ENCODE data around the gene TNS2. TPM values are rescaled to one million over a fixed set of nuclear protein-coding genes. Genes with fewer than 3 reads are reported as not detected.

The TNS2 gene
- total RNA-seq, 2 donors from 2014 or later = 66.5 to 180 TPM

DNA sequence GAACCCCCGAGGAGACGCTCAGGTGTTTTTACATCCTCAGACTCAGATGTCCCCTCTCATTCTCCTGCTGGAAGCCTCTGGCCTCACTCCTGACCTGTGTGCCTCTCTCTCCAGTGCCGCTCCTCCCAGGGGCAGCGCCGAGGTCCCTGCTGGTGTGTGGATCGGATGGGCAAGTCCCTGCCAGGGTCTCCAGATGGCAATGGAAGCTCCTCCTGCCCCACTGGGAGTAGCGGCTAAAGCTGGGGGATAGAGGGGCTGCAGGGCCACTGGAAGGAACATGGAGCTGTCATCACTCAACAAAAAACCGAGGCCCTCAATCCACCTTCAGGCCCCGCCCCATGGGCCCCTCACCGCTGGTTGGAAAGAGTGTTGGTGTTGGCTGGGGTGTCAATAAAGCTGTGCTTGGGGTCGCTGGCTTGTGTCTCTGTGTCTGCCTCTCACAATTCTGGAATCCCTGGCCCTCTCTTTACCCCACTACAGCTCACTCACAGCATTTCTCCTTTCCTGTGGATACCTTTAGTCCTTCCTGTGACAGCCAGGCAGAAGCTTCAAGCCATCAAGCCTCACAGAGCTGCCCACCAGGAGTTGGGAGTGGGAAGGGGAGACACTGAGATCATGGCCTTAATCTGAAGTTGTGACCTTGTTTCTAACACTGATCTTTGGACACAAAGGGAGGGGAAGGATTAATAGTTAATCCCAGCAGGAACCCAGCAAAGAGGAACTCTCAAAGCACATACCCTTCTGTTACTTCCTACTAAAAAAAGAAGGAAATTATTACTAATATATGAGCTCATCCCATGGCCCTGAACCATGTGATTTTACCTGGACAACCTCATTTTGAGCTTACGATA lies 52.3 kb downstream of the TNS2 start:
- Histone ChIP-seq H3K27me3 (replicated peaks; ENCODE audit: insufficient read depth) (no peaks in the 10 kb centered on the region), H3K4me3 (no peak overlapping the region), H3K9me3 (no peaks in the 10 kb centered on the region), H3K36me3 (no peaks in the 10 kb centered on the region), H3K27ac (no peak overlapping the region), H3K4me1 (replicated peaks) (peaks cover 5% of the 10 kb centered on the region)
- TF ChIP-seq POLR2A (IDR thresholded peaks at IDR 0.05) (no peak), POLR2AphosphoS5 (IDR thresholded peaks at IDR 0.05) (no peak)
- TF ChIP-seq, protein P1, sequence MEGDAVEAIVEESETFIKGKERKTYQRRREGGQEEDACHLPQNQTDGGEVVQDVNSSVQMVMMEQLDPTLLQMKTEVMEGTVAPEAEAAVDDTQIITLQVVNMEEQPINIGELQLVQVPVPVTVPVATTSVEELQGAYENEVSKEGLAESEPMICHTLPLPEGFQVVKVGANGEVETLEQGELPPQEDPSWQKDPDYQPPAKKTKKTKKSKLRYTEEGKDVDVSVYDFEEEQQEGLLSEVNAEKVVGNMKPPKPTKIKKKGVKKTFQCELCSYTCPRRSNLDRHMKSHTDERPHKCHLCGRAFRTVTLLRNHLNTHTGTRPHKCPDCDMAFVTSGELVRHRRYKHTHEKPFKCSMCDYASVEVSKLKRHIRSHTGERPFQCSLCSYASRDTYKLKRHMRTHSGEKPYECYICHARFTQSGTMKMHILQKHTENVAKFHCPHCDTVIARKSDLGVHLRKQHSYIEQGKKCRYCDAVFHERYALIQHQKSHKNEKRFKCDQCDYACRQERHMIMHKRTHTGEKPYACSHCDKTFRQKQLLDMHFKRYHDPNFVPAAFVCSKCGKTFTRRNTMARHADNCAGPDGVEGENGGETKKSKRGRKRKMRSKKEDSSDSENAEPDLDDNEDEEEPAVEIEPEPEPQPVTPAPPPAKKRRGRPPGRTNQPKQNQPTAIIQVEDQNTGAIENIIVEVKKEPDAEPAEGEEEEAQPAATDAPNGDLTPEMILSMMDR (IDR thresholded peaks at IDR 0.05) = no peak
- 83% methylated on average over 12 of the region's 12 CpGs for WGBS
- DNase-seq (ENCODE audit: low spot score) = no peak
- intact Hi-C loops (cut with DNase I) = no loop called here

DNA sequence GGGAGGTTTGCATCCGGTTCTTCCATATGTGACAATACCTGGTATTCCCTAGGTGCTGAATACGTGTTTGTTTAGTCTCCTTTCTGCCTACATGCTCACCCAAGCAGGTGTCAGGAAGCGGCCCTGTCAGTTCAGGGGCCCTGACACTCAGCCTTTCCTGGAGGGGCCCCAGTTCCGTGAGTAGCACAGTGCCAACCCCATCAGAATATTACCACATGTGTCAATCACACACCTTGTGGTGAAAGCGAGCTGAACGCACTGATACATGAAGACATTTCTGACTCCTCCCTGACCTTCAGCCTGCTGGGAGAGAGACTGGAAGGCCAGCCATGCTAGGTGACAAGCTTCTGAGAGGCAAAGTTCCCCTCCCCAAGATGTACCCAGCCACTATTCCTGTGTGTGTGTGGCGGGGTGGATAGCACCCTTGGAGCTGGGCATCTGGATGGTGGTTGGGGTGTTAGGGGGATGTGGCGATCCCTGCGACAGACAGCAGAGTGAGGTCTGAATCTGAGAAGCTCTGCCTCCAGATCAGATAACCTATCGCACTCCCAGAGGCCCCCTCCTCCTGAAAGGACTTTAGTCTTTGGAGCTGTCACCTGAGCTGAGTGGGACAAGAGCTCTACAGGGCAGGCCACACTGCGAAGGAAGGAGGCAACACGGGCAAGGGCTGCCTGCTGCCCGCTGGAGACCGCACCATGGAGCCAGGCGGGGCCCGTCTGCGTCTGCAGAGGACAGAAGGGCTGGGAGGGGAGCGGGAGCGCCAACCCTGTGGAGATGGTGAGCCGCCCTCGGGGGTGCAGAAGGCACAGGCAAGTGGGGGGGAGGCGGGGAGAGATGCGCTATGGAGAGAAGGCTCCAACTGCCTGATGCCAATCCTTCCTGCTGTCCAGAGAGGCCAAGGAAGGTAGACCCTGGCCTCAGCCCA lies 53.3 kb downstream of the TNS2 start, which contains the start of gene SOAT2:
SOAT2 (plus strand) TSS at position 604 of the 925 bp plus-strand sequence; CDS start at position 696, 92 bp downstream.
- DNase-seq (ENCODE audit: low spot score) = no peak
- H3K4me3 ChIP-seq = no peak within 1 kb of the TSS
- intact Hi-C loops (cut with DNase I) = no loop called here
- no peaks in the 10 kb centered on the region for H3K27me3 ChIP-seq (replicated peaks; ENCODE audit: insufficient read depth)
- no peaks in the 10 kb centered on the region for H3K36me3 ChIP-seq
- no peak within 1 kb of the TSS for H3K27ac ChIP-seq
- no peaks in the 10 kb centered on the region for H3K9me3 ChIP-seq
- peaks cover 5% of the 10 kb centered on the region for H3K4me1 ChIP-seq (replicated peaks)
- TF ChIP-seq, protein P1 (IDR thresholded peaks at IDR 0.05) = no peak
- TF ChIP-seq POLR2A (IDR thresholded peaks at IDR 0.05) (no peak), POLR2AphosphoS5 (IDR thresholded peaks at IDR 0.05) (no peak)
- WGBS = 75% methylated on average over 23 of the region's 23 CpGs

GRCh38 chr12:53103860-53104305 lies 54.0 kb downstream of the TNS2 start:
- WGBS = 73% methylated on average over 3 of the region's 3 CpGs
- H3K36me3 ChIP-seq = no peaks in the 10 kb centered on the region
- H3K4me3 ChIP-seq = no peak overlapping the region
- DNase-seq (ENCODE audit: low spot score) = no peak
- intact Hi-C loops (cut with DNase I) = no loop called here
- H3K9me3 ChIP-seq = no peaks in the 10 kb centered on the region
- no peak overlapping the region for H3K27ac ChIP-seq
- TF ChIP-seq POLR2AphosphoS5 (IDR thresholded peaks at IDR 0.05) = no peak
- TF ChIP-seq, protein P1 (IDR thresholded peaks at IDR 0.05) = no peak
- no peak for TF ChIP-seq POLR2A (IDR thresholded peaks at IDR 0.05)
- no peaks in the 10 kb centered on the region for H3K27me3 ChIP-seq (replicated peaks; ENCODE audit: insufficient read depth)
- H3K4me1 ChIP-seq (replicated peaks) = peaks cover 3% of the 10 kb centered on the region

GRCh38 chr12:53105256-53105655 lies 55.4 kb downstream of the TNS2 start:
- TF ChIP-seq, protein P1 (IDR thresholded peaks at IDR 0.05) = no peak
- TF ChIP-seq POLR2AphosphoS5 (IDR thresholded peaks at IDR 0.05) = no peak
- TF ChIP-seq POLR2A (IDR thresholded peaks at IDR 0.05) = no peak
- Histone ChIP-seq H3K36me3 (no peaks in the 10 kb centered on the region), H3K27ac (no peak overlapping the region), H3K4me3 (no peak overlapping the region), H3K27me3 (replicated peaks; ENCODE audit: insufficient read depth) (no peaks in the 10 kb centered on the region), H3K9me3 (no peaks in the 10 kb centered on the region), H3K4me1 (replicated peaks) (no peaks in the 10 kb centered on the region)
- DNase-seq (ENCODE audit: low spot score) = no peak
- intact Hi-C loops (cut with DNase I) = loop anchor here (5.0 kb wide), 1 partner anchor 47 kb away; no protein-coding TSS in a partner anchor
- WGBS = 91% methylated on average over 8 of the region's 8 CpGs

Data from prostate gland (tissue), 2 donors.